ENCODE measurements around the gene ATP5PO. TPM values are rescaled to one million over a fixed set of nuclear protein-coding genes. Genes with fewer than 3 reads are reported as not detected.
A peak's percentile ranks its signal among the peaks of the same experiment; 100 is the strongest.
"Not testable (repeated sequence)": the region's sequence is repeated elsewhere in the genome, so short reads cannot be mapped to it uniquely, and the experiment has no call there.

Gene ATP5PO
- total and polyA plus RNA-seq, 3 donors from 2014 or later = 127 to 279 (median 136) TPM

- Histone ChIP-seq H3K27ac (no peak overlapping the region), H3K36me3 (ENCODE audit: low read depth, missing control alignments) (no peaks in the 10 kb centered on the region), H3K9me3 (no peaks in the 10 kb centered on the region), H3K4me1 (no peaks in the 10 kb centered on the region), H3K4me3 (no peak overlapping the region), H3K27me3 (no peaks in the 10 kb centered on the region)
- intact Hi-C loops (cut with DNase I; ENCODE audit: low total_unique reads) = no loop called here
- TF ChIP-seq CTCF (IDR thresholded peaks at IDR 0.05) (no peak), POLR2A (IDR thresholded peaks at IDR 0.05) (no peak)
- 87 to 88% methylated on average over 4 of the region's 4 CpGs for WGBS, 2 donors
- no peak for DNase-seq
Observed at GRCh38 chr21:33872881-33873515, 42.6 kb downstream of the ATP5PO start.

- Histone ChIP-seq H3K9me3 (no peaks in the 10 kb centered on the region), H3K36me3 (ENCODE audit: low read depth, missing control alignments) (no peaks in the 10 kb centered on the region), H3K4me3 (no peak overlapping the region), H3K27me3 (no peaks in the 10 kb centered on the region), H3K4me1 (no peaks in the 10 kb centered on the region), H3K27ac (no peak overlapping the region)
- DNase-seq = no peak
- TF ChIP-seq CTCF (IDR thresholded peaks at IDR 0.05) = no peak
- no peak for TF ChIP-seq POLR2A (IDR thresholded peaks at IDR 0.05)
- intact Hi-C loops (cut with DNase I; ENCODE audit: low total_unique reads) = no loop called here
- 92 to 96% methylated on average over 5 of the region's 5 CpGs for WGBS, 2 donors
Observed at GRCh38 chr21:33871171-33871570, 44.4 kb downstream of the ATP5PO start.

- no peaks in the 10 kb centered on the region for H3K9me3 ChIP-seq
- no peaks in the 10 kb centered on the region for H3K27me3 ChIP-seq
- no peaks in the 10 kb centered on the region for H3K4me1 ChIP-seq
- TF ChIP-seq CTCF (IDR thresholded peaks at IDR 0.05) = no peak
- no peak for TF ChIP-seq POLR2A (IDR thresholded peaks at IDR 0.05)
- H3K27ac ChIP-seq = no peak overlapping the region
- H3K4me3 ChIP-seq = no peak overlapping the region
- WGBS, 2 donors = 85% methylated on average over 4 of the region's 4 CpGs
- no peak for DNase-seq
- no peaks in the 10 kb centered on the region for H3K36me3 ChIP-seq (ENCODE audit: low read depth, missing control alignments)
- intact Hi-C loops (cut with DNase I; ENCODE audit: low total_unique reads) = no loop called here
Observed at GRCh38 chr21:33870768-33871167, 44.8 kb downstream of the ATP5PO start.

- no peak for DNase-seq
- Histone ChIP-seq H3K4me3 (no peak overlapping the region), H3K27ac (no peak overlapping the region), H3K4me1 (no peaks in the 10 kb centered on the region), H3K36me3 (ENCODE audit: low read depth, missing control alignments) (no peaks in the 10 kb centered on the region), H3K9me3 (no peaks in the 10 kb centered on the region), H3K27me3 (no peaks in the 10 kb centered on the region)
- TF ChIP-seq POLR2A (IDR thresholded peaks at IDR 0.05) = no peak
- no peak for TF ChIP-seq CTCF (IDR thresholded peaks at IDR 0.05)
- intact Hi-C loops (cut with DNase I; ENCODE audit: low total_unique reads) = no loop called here
Observed at GRCh38 chr21:33869873-33870272, 45.7 kb downstream of the ATP5PO start.

GRCh38 chr21:33867868-33868267 lies 47.7 kb downstream of the ATP5PO start:
- peak overlapping the region in 1 of 2 donors; percentile 44 for H3K4me3 ChIP-seq
- H3K27ac ChIP-seq; H3K36me3 ChIP-seq (ENCODE audit: low read depth, missing control alignments); H3K9me3 ChIP-seq; intact Hi-C loops (cut with DNase I; ENCODE audit: low total_unique reads); DNase-seq; H3K27me3 ChIP-seq; H3K4me1 ChIP-seq: not testable (repeated sequence)
- WGBS, 2 donors = 35 to 57% methylated on average over 5 to 12 of the region's 13 CpGs
